NCI-H510A treated with DMSO at 0.1 percent for 48 hours (cell line): ENCODE data around the gene HIPK3.
"Not testable (repeated sequence)": the region's sequence is repeated elsewhere in the genome, so short reads cannot be mapped to it uniquely, and the experiment has no call there.

Experiments
- DNase-seq: peaks from one replicate; lab custom pipeline; 2025; lab: John Stamatoyannopoulos, UW

HIPK3 gene

GRCh38 chr11:33303541-33303940 lies 46.4 kb downstream of the HIPK3 start:
- no peak for DNase-seq

DNA sequence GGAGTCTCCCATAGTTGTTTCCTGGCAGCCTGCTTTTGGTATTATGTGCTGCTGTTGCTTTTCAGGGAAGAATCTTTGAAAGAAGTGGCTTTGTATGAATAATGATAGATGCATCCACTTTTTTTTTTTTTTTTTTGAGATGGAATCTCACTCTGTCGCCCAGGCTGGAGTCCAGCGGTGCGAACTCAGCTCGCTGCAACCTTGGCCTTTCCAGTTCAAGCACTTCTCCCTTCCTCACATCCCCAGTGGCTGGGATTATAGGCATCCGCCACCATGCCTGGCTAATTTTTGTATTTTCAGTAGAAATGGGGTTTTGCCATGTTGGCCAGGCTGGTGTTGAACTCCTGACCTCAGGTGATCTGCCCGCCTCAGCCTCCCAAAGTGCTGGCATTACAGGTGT lies 49.6 kb downstream of the HIPK3 start:
- not testable (repeated sequence) for DNase-seq

DNA sequence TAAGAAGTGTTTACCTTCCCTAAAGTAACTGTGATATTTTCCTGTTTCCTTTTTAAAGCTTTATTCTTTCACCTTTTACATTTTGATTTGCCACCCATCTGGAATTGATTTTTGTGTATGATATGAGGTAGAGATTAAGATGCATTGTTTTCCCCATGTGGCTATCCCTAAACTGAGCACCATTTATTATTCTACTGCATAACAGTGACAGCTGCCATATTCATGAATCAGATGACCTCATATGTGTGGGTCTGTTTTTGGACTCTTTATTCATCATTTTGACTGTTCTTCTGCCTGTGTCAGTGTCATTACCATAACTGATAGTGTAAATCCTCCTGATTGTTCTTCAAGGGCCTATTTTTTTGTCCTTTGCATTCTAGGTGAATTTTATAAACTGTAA lies 50.8 kb downstream of the HIPK3 start:
- no peak for DNase-seq

- no peak for DNase-seq
Observed at GRCh38 chr11:33309118-33309517, 51.9 kb downstream of the HIPK3 start.

DNA sequence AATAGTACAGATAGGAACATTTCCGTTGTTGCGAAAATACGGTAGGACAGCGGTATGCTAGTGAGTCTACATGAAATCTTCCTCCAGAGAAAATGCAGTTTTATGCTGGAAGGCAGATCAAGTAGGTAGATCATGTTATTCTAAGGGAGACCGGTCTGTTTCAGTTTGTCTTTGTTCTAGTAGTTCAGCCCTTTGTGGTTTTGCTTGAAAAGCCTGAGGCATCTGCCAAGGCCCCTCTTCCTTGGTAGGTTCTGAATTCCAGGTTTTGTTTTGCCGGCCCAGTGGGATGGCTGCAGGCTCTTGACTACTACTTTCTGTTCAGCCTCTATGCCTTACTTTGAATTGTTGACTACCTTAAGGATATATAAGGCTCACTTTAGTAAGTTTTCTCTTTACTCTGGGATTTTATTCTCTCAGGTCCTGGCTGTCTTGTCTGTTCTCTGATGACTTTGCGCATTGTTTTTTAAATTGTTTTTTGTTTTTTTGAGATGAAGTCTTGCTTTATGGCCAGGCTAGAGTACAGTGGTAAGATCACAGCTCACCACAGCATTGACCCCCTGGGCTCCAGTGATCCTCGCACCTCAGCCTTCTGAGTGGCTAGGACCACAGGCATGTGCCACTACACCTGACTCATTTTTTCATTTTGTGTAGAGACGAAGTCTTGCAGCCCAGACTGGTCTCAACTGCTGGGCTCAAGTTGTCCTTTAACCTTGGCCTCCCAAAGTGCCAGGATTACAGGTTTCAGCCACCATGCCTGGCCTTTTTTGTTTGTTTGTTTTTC lies 53.7 kb downstream of the HIPK3 start:
- DNase-seq = no peak

- no peak for DNase-seq
Observed at GRCh38 chr11:33311680-33312079, 54.5 kb downstream of the HIPK3 start.

GRCh38 chr11:33315822-33316221 lies 58.6 kb downstream of the HIPK3 start:
- no peak for DNase-seq

GRCh38 chr11:33317662-33318061 lies 60.5 kb downstream of the HIPK3 start:
- DNase-seq = no peak

- no peak for DNase-seq
Observed at GRCh38 chr11:33320016-33320813, 63.0 kb downstream of the HIPK3 start.

- DNase-seq = no peak
Observed at GRCh38 chr11:33320814-33321330, 63.7 kb downstream of the HIPK3 start.

GRCh38 chr11:33321422-33321821 lies 64.2 kb downstream of the HIPK3 start:
- no peak for DNase-seq

DNA sequence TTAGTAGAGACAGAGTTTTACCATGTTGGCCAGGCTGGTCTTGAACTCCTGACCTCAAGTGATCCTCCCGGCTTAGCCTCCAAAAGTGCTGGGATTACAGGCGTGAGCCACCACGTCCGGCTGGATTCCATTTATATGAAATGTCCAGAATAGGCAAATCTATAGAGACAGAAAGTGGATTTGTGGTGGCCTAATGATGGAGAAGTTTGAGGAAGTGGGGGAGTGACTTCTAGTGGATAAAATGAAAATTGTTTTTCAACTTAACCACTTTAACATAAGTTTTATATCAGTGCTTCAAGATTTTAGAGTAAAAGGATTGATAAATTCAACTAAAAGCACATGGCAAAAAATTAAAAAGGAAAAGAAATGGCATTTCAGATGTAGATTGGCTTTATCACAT lies 66.2 kb downstream of the HIPK3 start:
- no peak for DNase-seq

- DNase-seq = no peak
Observed at GRCh38 chr11:33324302-33324985, 67.3 kb downstream of the HIPK3 start.

DNA sequence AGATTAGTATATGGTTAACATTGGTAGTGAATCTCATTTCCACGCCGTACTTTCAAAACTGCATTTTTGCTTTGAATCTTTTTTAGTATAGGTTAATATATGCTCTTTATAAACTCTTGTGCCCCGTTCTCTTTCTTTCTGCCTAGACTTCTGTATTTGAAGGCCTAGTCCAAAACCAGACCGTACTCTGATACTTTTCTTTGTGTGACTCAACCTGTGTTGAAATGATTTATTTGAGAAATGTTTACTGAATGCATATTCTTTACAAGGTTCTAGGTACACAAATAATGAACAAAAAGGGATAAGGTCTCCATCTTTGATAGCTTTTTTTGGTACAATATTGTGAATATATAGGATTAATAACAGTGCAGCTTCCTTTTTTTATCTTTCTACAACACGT lies 68.3 kb downstream of the HIPK3 start:
- DNase-seq = no peak

DNA sequence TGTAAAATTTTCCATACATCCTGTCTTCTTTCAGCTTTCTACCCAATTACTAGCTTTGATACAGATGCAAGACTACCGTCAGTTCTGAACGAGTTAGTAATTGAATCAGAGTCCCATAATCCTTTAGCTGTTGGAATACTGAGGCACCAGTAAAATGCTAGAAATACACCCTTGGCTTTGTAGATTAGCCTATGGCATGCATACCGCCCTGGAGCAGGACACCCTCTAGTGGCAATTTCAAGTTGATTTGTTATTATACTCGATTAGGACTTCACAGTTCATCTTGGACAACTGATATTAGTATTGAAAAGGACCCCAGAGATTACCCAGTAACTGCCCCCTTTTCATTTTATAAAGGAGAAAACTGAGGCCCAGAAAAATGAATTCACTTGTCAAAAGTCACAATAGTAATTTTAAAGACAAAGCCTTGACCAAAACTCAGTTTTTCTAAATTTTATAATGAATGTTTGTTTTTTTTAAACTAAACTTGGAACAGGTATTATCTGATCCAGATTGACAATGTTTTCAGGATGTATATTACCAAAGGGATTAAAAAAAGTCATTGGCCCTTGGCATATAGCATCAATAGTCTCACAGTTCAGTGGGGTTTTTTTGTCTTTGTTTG lies 72.6 kb downstream of the HIPK3 start:
- peak; percentile 21 for DNase-seq

DNA sequence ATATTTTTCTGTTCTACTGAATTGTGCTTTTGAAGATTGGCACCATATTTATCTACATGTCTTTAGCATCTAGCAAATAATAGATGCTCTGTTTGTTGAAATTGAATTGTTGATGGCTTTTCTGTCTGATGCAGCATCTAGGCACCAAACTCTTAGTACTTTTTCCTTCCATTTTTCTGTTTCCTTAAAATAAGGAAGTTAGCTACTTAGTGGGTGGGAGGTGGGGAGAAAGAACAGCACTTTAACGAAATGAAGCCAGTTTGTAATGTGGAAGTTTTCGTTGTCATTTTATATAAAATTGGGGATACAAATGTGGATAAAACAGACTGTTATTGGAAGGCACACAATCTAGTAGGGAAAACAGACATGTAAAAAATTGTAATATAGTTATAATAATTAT lies 76.6 kb downstream of the HIPK3 start:
- DNase-seq = no peak

- DNase-seq = no peak
Observed at GRCh38 chr11:33334627-33335026, 77.4 kb downstream of the HIPK3 start.

- no peak for DNase-seq
Observed at GRCh38 chr11:33339247-33339646, 82.1 kb downstream of the HIPK3 start.

DNA sequence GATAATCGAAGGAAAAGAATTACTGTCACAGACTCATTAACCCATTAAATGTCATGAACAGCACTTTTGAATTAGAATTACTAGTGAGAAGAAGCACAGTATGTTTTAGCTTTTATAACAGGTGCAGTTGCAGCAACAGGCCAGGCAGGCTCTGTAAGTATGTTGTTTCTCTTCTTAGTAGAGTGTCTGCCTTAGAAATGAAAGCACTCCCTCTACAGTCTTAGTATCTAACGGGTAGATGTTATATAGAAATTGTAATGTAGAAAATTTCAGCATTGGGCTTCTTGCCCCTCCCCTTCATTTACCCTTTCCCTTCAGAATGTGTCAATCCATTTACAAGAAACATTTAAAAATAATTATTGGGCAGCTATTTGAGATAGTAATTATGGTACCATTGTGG lies 87.4 kb downstream of the HIPK3 start:
- no peak for DNase-seq

DNA sequence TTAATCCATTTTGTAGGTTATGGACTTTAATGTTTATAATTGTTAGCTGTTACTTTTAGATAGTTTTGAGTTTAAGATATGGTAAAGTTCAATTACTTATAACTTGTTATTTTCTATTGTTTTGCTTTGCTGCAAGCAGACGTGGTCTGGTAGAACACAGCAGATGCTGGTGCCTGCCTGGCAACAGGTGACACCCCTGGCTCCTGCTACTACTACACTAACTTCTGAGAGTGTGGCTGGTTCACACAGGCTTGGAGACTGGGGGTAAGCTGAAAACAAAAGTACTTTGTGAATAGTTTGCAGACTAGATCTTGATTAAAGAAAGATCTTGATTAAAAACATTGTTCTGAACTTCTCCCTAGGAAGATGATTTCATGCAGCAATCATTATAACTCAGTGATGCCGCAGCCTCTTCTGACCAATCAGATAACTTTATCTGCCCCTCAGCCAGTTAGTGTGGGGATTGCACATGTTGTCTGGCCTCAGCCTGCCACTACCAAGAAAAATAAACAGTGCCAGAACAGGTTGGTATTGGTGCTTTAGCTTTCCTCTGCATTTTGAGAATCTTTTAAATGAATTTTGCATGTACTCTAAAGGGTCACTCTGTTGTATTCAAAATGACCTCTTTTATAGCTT lies 90.4 kb downstream of the HIPK3 start:
- DNase-seq = no peak

GRCh38 chr11:33350287-33350686 lies 93.1 kb downstream of the HIPK3 start:
- DNase-seq = no peak
